OCI-LY1 (cell line): ENCODE measurements around the gene PSENEN.

Source experiments
- CTCF ChIP-seq: fragments of 200-600 bp; sonication (generic), shearing (Covaris generic); IDR thresholded peaks from 2 replicates; pipeline ENCODE4 v1.5.1; 2017; ENCODE audit warnings: mild to moderate bottlenecking, antibody characterized with exemption, low read length, moderate library complexity, mixed read lengths
- EZH2 ChIP-seq: fragments of 200-600 bp; sonication (generic), shearing (Covaris generic); IDR thresholded peaks from 2 replicates; pipeline ENCODE4 v1.8.0; 2017; ENCODE audit warnings: borderline replicate concordance, mixed run types, mild to moderate bottlenecking, antibody characterized with exemption, low read length, moderate library complexity, mixed read lengths

- TF ChIP-seq CTCF (no peak), EZH2 (no peak)
These were observed 6.0 kb upstream of the PSENEN start for GRCh38 chr19:35739275-35740107.
